H9 (cell line): ENCODE measurements around the gene OTUB2. TPM values are rescaled to one million over a fixed set of nuclear protein-coding genes. Genes with fewer than 3 reads are reported as not detected.

Source experiments
- DNase-seq: peaks from one replicate; pipeline ENCODE4 v3.0.0-alpha.2; 2017
- H2AFZ ChIP-seq: one replicate; pipeline ENCODE4 v1.6.1; 2013; ENCODE audit warnings: mild to moderate bottlenecking, low read length, control low read depth, moderate library complexity
- H2AK5ac ChIP-seq: 2 replicates; pipeline ENCODE4 v1.6.1; 2013; ENCODE audit warnings: low read length, control low read depth, mixed read lengths; ENCODE audit not compliant: insufficient read length
- H2BK120ac ChIP-seq: one replicate; pipeline ENCODE4 v1.6.1; 2013; ENCODE audit warnings: low read depth, mild to moderate bottlenecking, low read length, control low read depth, inconsistent platforms; ENCODE audit not compliant: poor library complexity, severe bottlenecking
- H2BK12ac ChIP-seq: 2 replicates; pipeline ENCODE4 v1.6.1; 2013; ENCODE audit warnings: low read length, control low read depth, mixed read lengths, low read depth; ENCODE audit not compliant: insufficient read length
- H2BK15ac ChIP-seq: 2 replicates; pipeline ENCODE4 v1.6.1; 2013; ENCODE audit warnings: low read depth, low read length, control low read depth
- H2BK20ac ChIP-seq: one replicate; pipeline ENCODE4 v1.6.1; 2013; ENCODE audit warnings: low read depth, mild to moderate bottlenecking, low read length, control low read depth, inconsistent platforms; ENCODE audit not compliant: poor library complexity, severe bottlenecking
- H2BK5ac ChIP-seq: 2 replicates; pipeline ENCODE4 v1.6.1; 2013; ENCODE audit warnings: low read length, control low read depth, mixed read lengths; ENCODE audit not compliant: insufficient read length
- H3K14ac ChIP-seq: 2 replicates; pipeline ENCODE4 v1.6.1; 2013; ENCODE audit warnings: low read length, control low read depth; ENCODE audit not compliant: insufficient read depth
- H3K18ac ChIP-seq: 2 replicates; pipeline ENCODE4 v1.6.1; 2013; ENCODE audit warnings: low read depth, mild to moderate bottlenecking, mixed read lengths, low read length, control low read depth; ENCODE audit not compliant: insufficient read length
- H3K23ac ChIP-seq: 2 replicates; pipeline ENCODE4 v1.6.1; 2013; ENCODE audit warnings: low read length, control low read depth, mixed read lengths, low read depth; ENCODE audit not compliant: insufficient read length
- H3K23me2 ChIP-seq: 2 replicates; pipeline ENCODE4 v1.6.1; 2013; ENCODE audit warnings: low read depth, mild to moderate bottlenecking, mixed read lengths, low read length, control low read depth; ENCODE audit not compliant: insufficient read length, poor library complexity, severe bottlenecking
- H3K27ac ChIP-seq: 2 replicates; pipeline ENCODE4 v1.5.1; 2013; ENCODE audit warnings: low read length, control low read depth, mixed read lengths, low read depth; ENCODE audit not compliant: insufficient read length
- H3K27me3 ChIP-seq: 2 replicates; pipeline ENCODE4 v1.6.1; 2013; ENCODE audit warnings: low read length, control low read depth, inconsistent platforms; ENCODE audit not compliant: insufficient read depth
- H3K4ac ChIP-seq: 2 replicates; pipeline ENCODE4 v1.6.1; 2013; ENCODE audit warnings: low read depth, mild to moderate bottlenecking, control low read depth, inconsistent platforms, low read length, moderate library complexity
- H3K4me1 ChIP-seq: 2 replicates; pipeline ENCODE4 v1.6.1; 2013; ENCODE audit warnings: low read length, control low read depth, inconsistent platforms; ENCODE audit not compliant: insufficient read depth
- H3K4me2 ChIP-seq: 2 replicates; pipeline ENCODE4 v1.6.1; 2013; ENCODE audit warnings: low read length, control low read depth, mixed read lengths; ENCODE audit not compliant: insufficient read length, insufficient read depth
- H3K56ac ChIP-seq: 2 replicates; pipeline ENCODE4 v1.6.1; 2013; ENCODE audit warnings: low read depth, mild to moderate bottlenecking, mixed read lengths, low read length, control low read depth; ENCODE audit not compliant: insufficient read length
- H3K79me1 ChIP-seq: 2 replicates; pipeline ENCODE4 v1.6.1; 2013; ENCODE audit warnings: low read depth, mild to moderate bottlenecking, moderate library complexity, low read length, control low read depth, inconsistent platforms; ENCODE audit not compliant: insufficient read depth, poor library complexity, severe bottlenecking
- H3K79me2 ChIP-seq: 2 replicates; pipeline ENCODE4 v1.6.1; 2013; ENCODE audit warnings: low read length, control low read depth, inconsistent platforms; ENCODE audit not compliant: insufficient read depth
- H3K9ac ChIP-seq: 2 replicates; pipeline ENCODE4 v1.6.1; 2013; ENCODE audit warnings: low read length, control low read depth, mixed read lengths; ENCODE audit not compliant: insufficient read length; ENCODE audit errors: extremely low read depth
- H3K9me3 ChIP-seq: one replicate; pipeline ENCODE4 v1.6.1; 2013; ENCODE audit warnings: low read depth, low read length, inconsistent platforms; ENCODE audit not compliant: control insufficient read depth
- H3T11ph ChIP-seq: one replicate; pipeline ENCODE4 v1.6.1; 2013; ENCODE audit warnings: mild to moderate bottlenecking, low read length, control low read depth, inconsistent platforms
- H4K20me1 ChIP-seq: one replicate; pipeline ENCODE4 v1.6.1; 2013; ENCODE audit not compliant: control insufficient read depth, insufficient read length, insufficient read depth
- H4K5ac ChIP-seq: 2 replicates; pipeline ENCODE4 v1.6.1; 2013; ENCODE audit warnings: low read depth, mild to moderate bottlenecking, mixed read lengths, low read length, control low read depth; ENCODE audit not compliant: insufficient read length
- H4K8ac ChIP-seq: replicated peaks from 2 replicates; pipeline ENCODE4 v1.6.1; 2013; ENCODE audit warnings: low read length, control low read depth, mixed read lengths, low read depth; ENCODE audit not compliant: insufficient read length
- H4K91ac ChIP-seq: 2 replicates; pipeline ENCODE4 v1.6.1; 2013; ENCODE audit warnings: low read depth, mild to moderate bottlenecking, moderate library complexity, mixed read lengths, low read length, control low read depth; ENCODE audit not compliant: insufficient read length
- H3K27ac Mint-ChIP-seq, 3 experiments: 2 replicates in 2 of 3; 3 replicates in 1 of 3; pipeline ENCODE4 v1.8.0; 2020 to 2021; ENCODE audit warnings: mixed read lengths in 3 of 3, mild to moderate bottlenecking in 1 of 3, moderate library complexity in 1 of 3
- H3K27me3 Mint-ChIP-seq: 2 replicates; pipeline ENCODE4 v1.8.0; 2021; ENCODE audit warnings: low read depth, mild to moderate bottlenecking, moderate library complexity, mixed read lengths
- H3K36me3 Mint-ChIP-seq, 3 experiments: 2 replicates in 2 of 3; 3 replicates in 1 of 3; pipeline ENCODE4 v1.8.0; 2020 to 2021; ENCODE audit warnings: low read depth in 3 of 3, mixed read lengths in 3 of 3; ENCODE audit not compliant: insufficient read depth in 1 of 3
- H3K4me1 Mint-ChIP-seq, 2 experiments: 2 replicates each; pipeline ENCODE4 v1.8.0; 2020; ENCODE audit warnings: mixed read lengths in 2 of 2
- H3K4me3 Mint-ChIP-seq, 2 experiments: 2 replicates in 1 of 2; 3 replicates in 1 of 2; pipeline ENCODE4 v1.8.0; 2020 to 2021; ENCODE audit warnings: mild to moderate bottlenecking in 2 of 2, mixed read lengths in 2 of 2, moderate library complexity in 1 of 2
- H3K9me3 Mint-ChIP-seq, 2 experiments: 2 replicates in 1 of 2; 3 replicates in 1 of 2; pipeline ENCODE4 v1.8.0; 2020; ENCODE audit warnings: mild to moderate bottlenecking in 2 of 2, mixed read lengths in 2 of 2, moderate library complexity in 1 of 2
- CTCF ChIP-seq: fragments of 200-600 bp; sonication (generic); conservative IDR thresholded peaks from 3 replicates; pipeline ENCODE4 v1.8.0; 2021; ENCODE audit warnings: antibody characterized with exemption, mild to moderate bottlenecking
- WGBS: extraction: QIAGEN DNeasy Blood & Tissue Kit; methylation state at CpG from one replicate; pipeline ENCODE4 v1.1.7; 2013; ENCODE audit warnings: missing lambda C conversion rate, low lambda C conversion rate, mixed read lengths; ENCODE audit not compliant: insufficient read length; ENCODE audit errors: extremely low coverage; 5-methylcytosine and 5-hydroxymethylcytosine counted together
- total RNA-seq: library from RNA; stranded (reverse); gene quantifications from 2 replicates; pipeline ENCODE4 v1.2.1, GENCODE V29; 2021

OTUB2 gene
- total RNA-seq, 1 experiment from 2014 or later: 3.6 TPM

- H2AK5ac ChIP-seq: no peak overlapping the region
- H3K23me2 ChIP-seq: no peaks in the 10 kb centered on the region
- no peak overlapping the region for H2BK12ac ChIP-seq
- no peak overlapping the region for H2AFZ ChIP-seq
- H4K91ac ChIP-seq: no peak overlapping the region
- no peak overlapping the region for H2BK5ac ChIP-seq
- H3K27me3 ChIP-seq: no peaks in the 10 kb centered on the region
- DNase-seq: no peak
- H3K27ac Mint-ChIP-seq: peak overlapping the region in 1 of 3 experiments; percentile 76; a peak in 1 of 7 replicates
- peaks cover 0 to 56% (median 40%) of the 10 kb centered on the region in 3 experiments for H3K36me3 Mint-ChIP-seq
- no peaks in the 10 kb centered on the region for H4K20me1 ChIP-seq
- H3K23ac ChIP-seq: no peak overlapping the region
- H4K8ac ChIP-seq: no peak overlapping the region
- no peak overlapping the region for H2BK20ac ChIP-seq
- no peak overlapping the region for H3K4me2 ChIP-seq
- no peak overlapping the region for H4K5ac ChIP-seq
- H3T11ph ChIP-seq: no peak overlapping the region
- H3K4me3 Mint-ChIP-seq: no peak overlapping the region; a peak in 1 of 5 replicates
- H3K4ac ChIP-seq: no peak overlapping the region
- TF ChIP-seq CTCF: no peak
- H3K79me2 ChIP-seq: no peaks in the 10 kb centered on the region
- H3K14ac ChIP-seq: no peak overlapping the region
- no peak overlapping the region for H3K56ac ChIP-seq
- peaks cover 4 to 9% of the 10 kb centered on the region in 2 experiments; a peak in 2 of 4 replicates for H3K4me1 Mint-ChIP-seq
- H3K9me3 ChIP-seq: no peaks in the 10 kb centered on the region
- H2BK120ac ChIP-seq: no peak overlapping the region
- H3K9ac ChIP-seq: no peak overlapping the region
- no peaks in the 10 kb centered on the region for H3K9me3 Mint-ChIP-seq
- no peaks in the 10 kb centered on the region for H3K4me1 ChIP-seq
- H3K27ac ChIP-seq: no peak overlapping the region
- no peak overlapping the region for H3K18ac ChIP-seq
- no peak overlapping the region for H2BK15ac ChIP-seq
- no peaks in the 10 kb centered on the region for H3K27me3 Mint-ChIP-seq
- no CpG with 5 or more reads among the region's 13 CpGs for WGBS
- H3K79me1 ChIP-seq: no peaks in the 10 kb centered on the region
Measured at GRCh38 chr14:94043111-94043755, 17.1 kb downstream of the OTUB2 start.
